Ascending aorta (tissue), 2 donors: ENCODE measurements around the gene SEM1. TPM values are rescaled to one million over a fixed set of nuclear protein-coding genes. Genes with fewer than 3 reads are reported as not detected.
"Not testable (repeated sequence)": the region's sequence is repeated elsewhere in the genome, so short reads cannot be mapped to it uniquely, and the experiment has no call there.

ENCODE experiments used
- DNase-seq, 2 donors: peaks; one replicate each; pipeline ENCODE4 v3.0.0-alpha.2; 2019; ENCODE audit warnings: low spot score in 2 of 2
- H3K27ac ChIP-seq, 2 donors: fragments of 200-600 bp; sonication (generic); one replicate each; pipeline ENCODE4 v1.5.1; 2016 to 2017; ENCODE audit warnings: mild to moderate bottlenecking in 1 of 2
- H3K27me3 ChIP-seq: fragments of 200-600 bp; sonication (generic); one replicate; pipeline ENCODE4 v1.5.1; 2017
- H3K36me3 ChIP-seq, 2 donors: fragments of 200-600 bp; sonication (generic); one replicate each; pipeline ENCODE4 v1.5.1; 2016
- H3K4me1 ChIP-seq, 2 donors: fragments of 200-600 bp; sonication (generic); one replicate each; pipeline ENCODE4 v1.5.1; 2016 to 2017; ENCODE audit warnings: mild to moderate bottlenecking in 1 of 2
- H3K4me3 ChIP-seq, 2 donors: fragments of 200-600 bp; sonication (generic); one replicate each; pipeline ENCODE4 v1.5.1; 2016 to 2017; ENCODE audit warnings: mild to moderate bottlenecking in 1 of 2
- H3K9me3 ChIP-seq, 2 donors: fragments of 200-600 bp; sonication (generic); one replicate each; pipeline ENCODE4 v1.5.1; 2016
- CTCF ChIP-seq, 3 experiments: fragments of 200-600 bp in 2 of 3; fragments of 450-650 bp in 1 of 3; sonication (generic) in 2 of 3; IDR thresholded peaks; one replicate each; pipeline ENCODE4 v1.5.1; 2016 to 2019; ENCODE audit warnings: antibody characterized with exemption in 3 of 3, mild to moderate bottlenecking in 1 of 3, moderate library complexity in 1 of 3
- intact Hi-C: fragments of 100-400 bp; cut with DNase I; formaldehyde crosslinking; loops from one replicate; pipeline ENCODE4 v1.15.1; 2023
- total RNA-seq: library from RNA; depleted of rRNA; stranded (reverse); fragments of >200 nt; gene quantifications from one replicate; pipeline ENCODE4 v1.1.0, GENCODE V29; 2016

Gene SEM1
- total RNA-seq: 0.43 TPM

GRCh38 chr7:96709381-96710228 lies at the start of gene SEM1:
Gene SEM1 (minus strand): TSS chr7:96709846. CDS start chr7:96709763, 83 bp downstream.
- peak within 1 kb of the TSS; percentile 89 to 92 for H3K27ac ChIP-seq
- H3K9me3 ChIP-seq: no peaks in the 10 kb centered on the region
- no peaks in the 10 kb centered on the region for H3K27me3 ChIP-seq
- peak within 1 kb of the TSS; percentile 75 to 97 for H3K4me3 ChIP-seq
- intact Hi-C loops: loop anchor here (2.0 to 10.0 kb wide), 2 partner anchors 315 to 407 kb away; partner anchors contain the start of genes DLX5 and SDHAF3
- no peak for TF ChIP-seq CTCF (IDR thresholded peaks at IDR 0.05)
- DNase-seq: peak; percentile 16 to 91
- H3K4me1 ChIP-seq: peaks cover 4 to 10% of the 10 kb centered on the region in 2 donors
- peaks cover 0 to 3% of the 10 kb centered on the region in 2 donors for H3K36me3 ChIP-seq

GRCh38 chr7:96757880-96758279 lies 48.2 kb upstream of the SEM1 start:
- H3K9me3 ChIP-seq, H3K36me3 ChIP-seq, H3K27ac ChIP-seq, H3K4me1 ChIP-seq, intact Hi-C loops, H3K4me3 ChIP-seq, DNase-seq, H3K27me3 ChIP-seq: not testable (repeated sequence)

GRCh38 chr7:96747418-96747940 lies 37.8 kb upstream of the SEM1 start:
- Histone ChIP-seq H3K9me3 (no peaks in the 10 kb centered on the region), H3K27me3 (no peaks in the 10 kb centered on the region), H3K4me3 (no peak overlapping the region), H3K36me3 (no peaks in the 10 kb centered on the region), H3K27ac (no peak overlapping the region), H3K4me1 (no peaks in the 10 kb centered on the region)
- TF ChIP-seq CTCF (IDR thresholded peaks at IDR 0.05): no peak
- intact Hi-C loops: no loop called here
- no peak for DNase-seq

- intact Hi-C loops: no loop called here
- Histone ChIP-seq H3K27ac (no peak overlapping the region), H3K4me3 (no peak overlapping the region), H3K9me3 (no peaks in the 10 kb centered on the region), H3K27me3 (no peaks in the 10 kb centered on the region), H3K4me1 (no peaks in the 10 kb centered on the region), H3K36me3 (no peaks in the 10 kb centered on the region)
- no peak for DNase-seq
- no peak for TF ChIP-seq CTCF (IDR thresholded peaks at IDR 0.05)
These were observed 30.5 kb upstream of the SEM1 start for GRCh38 chr7:96740130-96740529.

GRCh38 chr7:96739609-96740008 lies 30.0 kb upstream of the SEM1 start:
- no peak for TF ChIP-seq CTCF (IDR thresholded peaks at IDR 0.05)
- Histone ChIP-seq H3K27me3 (no peaks in the 10 kb centered on the region), H3K27ac (no peak overlapping the region), H3K9me3 (no peaks in the 10 kb centered on the region), H3K36me3 (no peaks in the 10 kb centered on the region), H3K4me1 (no peaks in the 10 kb centered on the region), H3K4me3 (no peak overlapping the region)
- DNase-seq: no peak
- intact Hi-C loops: no loop called here

- intact Hi-C loops: no loop called here
- DNase-seq: no peak
- H3K4me1 ChIP-seq: no peaks in the 10 kb centered on the region
- H3K9me3 ChIP-seq: no peaks in the 10 kb centered on the region
- H3K27me3 ChIP-seq: no peaks in the 10 kb centered on the region
- no peaks in the 10 kb centered on the region for H3K36me3 ChIP-seq
- no peak overlapping the region for H3K4me3 ChIP-seq
- H3K27ac ChIP-seq: no peak overlapping the region
- TF ChIP-seq CTCF (IDR thresholded peaks at IDR 0.05): no peak
These were observed 29.5 kb upstream of the SEM1 start for GRCh38 chr7:96739167-96739566.
